Brain microvascular endothelial cell (primary cell): ENCODE results near the gene INO80.

Source experiments
- DNase-seq: peaks from one replicate; pipeline ENCODE4 v3.0.0-alpha.2; 2020
- H3K27ac ChIP-seq: fragments of 250-450 bp; sonication (Bioruptor Pico); 2 replicates; pipeline ENCODE4 v1.5.1; 2020; ENCODE audit warnings: mild to moderate bottlenecking, moderate library complexity
- H3K27me3 ChIP-seq: fragments of 250-450 bp; sonication (Bioruptor Pico); replicated peaks from 2 replicates; pipeline ENCODE4 v1.5.1; 2020; ENCODE audit warnings: mild to moderate bottlenecking
- H3K36me3 ChIP-seq: fragments of 250-450 bp; sonication (Bioruptor Pico); replicated peaks from 2 replicates; pipeline ENCODE4 v1.5.1; 2020; ENCODE audit warnings: mild to moderate bottlenecking
- H3K4me3 ChIP-seq: 2 replicates; pipeline ENCODE4 v1.5.1; 2011; ENCODE audit warnings: low read depth, mild to moderate bottlenecking, control low read depth, low read length, moderate library complexity
- in situ Hi-C: cut with HindIII; loops from 2 replicates; pipeline ENCODE4 v1.10.0; 2017; ENCODE audit warnings: low sequenced_read_pairs, low pct_ligation_motif_present
- TF ChIP-seq, protein P1 (sequence below): IDR thresholded peaks from 2 replicates; pipeline ENCODE4 v1.5.1; 2011; ENCODE audit warnings: low read depth, mild to moderate bottlenecking, moderate library complexity, low read length, control low read depth, inconsistent platforms; ENCODE audit errors: missing control alignments

Gene INO80

DNA sequence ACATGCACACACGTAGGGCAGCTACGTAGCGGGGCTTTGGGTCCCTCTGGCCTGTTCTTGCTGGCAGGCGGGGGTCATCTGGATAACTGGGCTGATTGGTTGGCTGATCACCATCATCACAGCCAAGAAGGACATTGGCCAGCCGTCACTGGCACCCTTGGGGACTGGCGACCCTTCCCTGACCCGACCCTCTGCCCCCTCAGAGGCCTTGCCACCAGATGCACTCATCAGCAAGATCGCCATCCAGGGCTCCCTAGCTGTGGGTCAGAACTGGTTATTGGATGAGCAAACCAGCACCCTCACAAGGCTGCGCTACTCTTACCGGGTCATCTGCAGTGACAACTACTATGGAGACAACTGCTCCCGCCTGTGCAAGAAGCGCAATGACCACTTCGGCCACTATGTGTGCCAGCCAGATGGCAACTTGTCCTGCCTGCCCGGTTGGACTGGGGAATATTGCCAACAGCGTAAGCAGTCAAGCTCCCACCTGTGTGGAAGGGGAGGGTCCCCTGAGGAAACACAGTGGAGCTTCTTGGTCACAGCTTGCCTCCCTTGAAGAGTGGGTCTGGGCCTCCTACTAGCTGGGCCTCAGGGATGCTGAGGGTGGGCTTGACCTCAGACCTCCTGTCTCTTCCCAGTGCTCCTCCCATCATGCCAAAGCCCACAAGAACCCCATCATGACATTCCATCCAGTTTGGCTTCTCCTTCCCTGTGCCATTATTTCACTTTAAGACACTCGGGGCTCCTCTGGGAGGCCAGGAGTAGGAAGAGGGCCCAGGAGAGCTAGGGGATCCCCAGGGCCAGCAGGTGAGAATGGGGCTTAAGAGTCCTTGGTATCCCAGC, 184.6 kb downstream of the INO80 start:
- H3K27me3 ChIP-seq, result peaks cover 28% of the 10 kb centered on the region
- TF ChIP-seq, protein P1, sequence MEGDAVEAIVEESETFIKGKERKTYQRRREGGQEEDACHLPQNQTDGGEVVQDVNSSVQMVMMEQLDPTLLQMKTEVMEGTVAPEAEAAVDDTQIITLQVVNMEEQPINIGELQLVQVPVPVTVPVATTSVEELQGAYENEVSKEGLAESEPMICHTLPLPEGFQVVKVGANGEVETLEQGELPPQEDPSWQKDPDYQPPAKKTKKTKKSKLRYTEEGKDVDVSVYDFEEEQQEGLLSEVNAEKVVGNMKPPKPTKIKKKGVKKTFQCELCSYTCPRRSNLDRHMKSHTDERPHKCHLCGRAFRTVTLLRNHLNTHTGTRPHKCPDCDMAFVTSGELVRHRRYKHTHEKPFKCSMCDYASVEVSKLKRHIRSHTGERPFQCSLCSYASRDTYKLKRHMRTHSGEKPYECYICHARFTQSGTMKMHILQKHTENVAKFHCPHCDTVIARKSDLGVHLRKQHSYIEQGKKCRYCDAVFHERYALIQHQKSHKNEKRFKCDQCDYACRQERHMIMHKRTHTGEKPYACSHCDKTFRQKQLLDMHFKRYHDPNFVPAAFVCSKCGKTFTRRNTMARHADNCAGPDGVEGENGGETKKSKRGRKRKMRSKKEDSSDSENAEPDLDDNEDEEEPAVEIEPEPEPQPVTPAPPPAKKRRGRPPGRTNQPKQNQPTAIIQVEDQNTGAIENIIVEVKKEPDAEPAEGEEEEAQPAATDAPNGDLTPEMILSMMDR, result no peak
- in situ Hi-C loops, result no loop called here
- H3K27ac ChIP-seq, result no peak overlapping the region
- H3K4me3 ChIP-seq, result no peak overlapping the region
- no peak for DNase-seq
- no peaks in the 10 kb centered on the region for H3K36me3 ChIP-seq

DNA sequence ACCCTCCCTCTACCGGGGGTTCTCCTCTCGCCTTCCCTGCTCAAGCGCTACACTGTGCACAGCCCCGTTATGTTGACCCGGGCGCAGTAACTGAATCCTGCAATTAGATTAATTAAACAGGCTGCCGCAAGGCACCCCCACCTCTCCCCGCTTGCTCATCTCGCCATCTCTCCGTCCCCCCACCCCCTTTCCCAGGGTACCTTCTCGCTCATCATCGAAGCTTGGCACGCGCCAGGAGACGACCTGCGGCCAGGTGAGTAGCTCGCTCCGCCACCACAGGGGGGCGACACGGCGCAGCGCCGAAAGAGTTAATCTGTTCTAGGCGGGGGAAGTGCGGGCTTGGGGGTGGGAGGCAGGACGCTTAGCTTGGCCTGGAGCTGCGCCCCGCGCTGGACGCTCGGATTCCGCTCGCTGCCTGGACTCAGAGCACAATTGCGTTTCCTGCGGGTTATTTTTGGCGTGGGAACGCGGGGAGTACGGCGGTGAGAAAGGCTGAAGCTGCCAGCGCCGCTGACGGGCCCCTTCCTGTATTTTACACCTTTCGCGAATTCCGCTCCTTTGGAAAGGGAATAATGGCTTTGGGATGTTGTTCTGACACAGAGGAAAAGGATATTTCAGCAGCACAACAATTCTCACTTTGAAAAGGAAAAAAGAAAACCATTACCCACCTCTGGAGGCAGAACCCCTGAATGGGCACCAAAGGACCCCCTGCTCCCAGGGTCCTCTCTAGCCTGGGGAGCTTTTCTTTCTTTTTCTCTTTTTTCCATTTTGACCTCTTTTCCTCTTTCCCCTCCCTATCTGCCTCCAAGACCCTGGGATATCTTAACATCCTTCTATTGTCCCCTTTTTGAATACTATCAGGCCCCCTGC, 185.4 kb downstream of the INO80 start:
- H3K27ac ChIP-seq, result no peak overlapping the region
- in situ Hi-C loops, result no loop called here
- peak overlapping the region; percentile 39 for H3K4me3 ChIP-seq
- H3K36me3 ChIP-seq, result no peaks in the 10 kb centered on the region
- H3K27me3 ChIP-seq, result peaks cover 36% of the 10 kb centered on the region
- TF ChIP-seq, protein P1, result peak; percentile 73
- no peak for DNase-seq

DNA sequence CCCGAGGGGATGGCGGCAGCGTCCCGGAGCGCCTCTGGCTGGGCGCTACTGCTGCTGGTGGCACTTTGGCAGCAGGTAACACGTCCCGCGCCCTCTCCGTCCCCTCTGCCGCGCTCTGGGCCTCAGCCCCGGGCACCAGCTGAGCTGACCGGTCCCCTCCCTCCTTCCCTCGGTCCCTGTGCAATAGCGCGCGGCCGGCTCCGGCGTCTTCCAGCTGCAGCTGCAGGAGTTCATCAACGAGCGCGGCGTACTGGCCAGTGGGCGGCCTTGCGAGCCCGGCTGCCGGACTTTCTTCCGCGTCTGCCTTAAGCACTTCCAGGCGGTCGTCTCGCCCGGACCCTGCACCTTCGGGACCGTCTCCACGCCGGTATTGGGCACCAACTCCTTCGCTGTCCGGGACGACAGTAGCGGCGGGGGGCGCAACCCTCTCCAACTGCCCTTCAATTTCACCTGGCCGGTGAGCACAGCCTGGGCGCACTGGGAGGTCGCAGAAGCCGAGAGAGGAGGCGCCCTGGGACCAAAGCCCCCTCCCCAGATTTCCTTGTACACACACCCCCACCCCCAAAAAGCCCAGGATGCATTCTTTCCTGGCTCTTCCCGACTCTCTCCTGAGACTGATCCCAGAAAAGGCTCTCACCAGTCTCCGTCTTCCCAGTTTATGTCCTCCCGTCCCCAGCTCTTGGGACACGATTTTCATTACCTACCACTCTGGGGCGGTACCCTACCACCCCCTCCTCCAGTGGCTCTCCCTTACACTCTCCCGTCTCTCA, 186.2 kb downstream of the INO80 start:
- DNase-seq, result peak; percentile 35
- in situ Hi-C loops, result no loop called here
- TF ChIP-seq, protein P1, result peak; percentile 4
- H3K4me3 ChIP-seq, result peak overlapping the region; percentile 39
- peaks cover 40% of the 10 kb centered on the region for H3K27me3 ChIP-seq
- no peaks in the 10 kb centered on the region for H3K36me3 ChIP-seq
- no peak overlapping the region for H3K27ac ChIP-seq
